GM18951 (cell line): ENCODE measurements around the gene PTPRH.

Experiments used
- POLR2A ChIP-seq: IDR thresholded peaks from 4 replicates; pipeline ENCODE4 v1.6.1; 2011; ENCODE audit warnings: mild to moderate bottlenecking; ENCODE audit not compliant: insufficient read length, insufficient read depth; ENCODE audit errors: extremely low read depth
- in situ Hi-C: fragments of 300-500 bp; cut with MboI; formaldehyde crosslinking; loops from one replicate; pipeline ENCODE4 v1.12.0; 2022; ENCODE audit warnings: low sequenced_read_pairs, mixed read lengths, inconsistent platforms; ENCODE audit not compliant: unreplicated experiment

PTPRH gene

DNA sequence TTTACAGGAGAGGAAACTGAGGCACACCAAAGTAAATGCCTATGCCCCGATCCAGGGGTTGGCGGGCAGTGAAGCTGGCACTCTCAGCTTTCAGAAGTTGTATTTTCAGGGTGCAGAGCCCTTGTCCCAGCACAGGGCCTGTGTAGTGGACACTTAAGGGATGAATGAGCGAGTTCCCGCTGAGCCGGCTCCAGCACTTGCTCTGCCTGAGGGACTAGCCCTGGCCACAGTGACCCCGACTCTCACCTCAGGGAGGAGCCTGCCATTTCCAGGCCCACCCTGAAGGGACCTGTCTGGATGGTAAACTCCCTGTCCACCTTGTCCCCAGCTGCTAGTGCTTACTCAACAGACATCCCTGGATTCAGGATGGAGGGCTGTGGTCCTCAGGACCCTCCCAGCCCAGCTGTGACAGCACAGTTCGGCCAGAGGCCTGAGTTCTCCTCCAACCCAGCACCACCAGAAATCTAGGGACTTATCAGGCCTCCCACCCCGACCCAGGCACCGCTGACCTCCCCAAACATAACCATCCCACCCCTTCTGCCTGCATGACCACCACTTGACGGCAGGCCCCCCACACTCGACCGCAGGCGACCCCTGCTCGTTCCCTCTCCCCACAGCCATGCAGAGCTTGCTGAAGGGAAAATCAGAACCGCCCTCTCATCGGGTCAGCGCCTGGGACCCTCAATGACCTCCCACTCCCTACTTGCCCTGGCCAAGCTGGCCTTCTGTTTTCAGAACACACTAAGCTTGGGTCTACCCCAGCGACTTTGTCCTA is 41.1 kb upstream of the PTPRH start:
- no peak for TF ChIP-seq POLR2A
- in situ Hi-C loops = no loop called here

GRCh38 chr19:55249841-55250240 is 40.5 kb upstream of the PTPRH start:
- in situ Hi-C loops = no loop called here
- TF ChIP-seq POLR2A = no peak

- in situ Hi-C loops = no loop called here
- no peak for TF ChIP-seq POLR2A
Measured at GRCh38 chr19:55248704-55249103, 39.4 kb upstream of the PTPRH start.

GRCh38 chr19:55248166-55248675 is 38.9 kb upstream of the PTPRH start:
- in situ Hi-C loops = no loop called here
- no peak for TF ChIP-seq POLR2A

GRCh38 chr19:55247621-55248099 is 38.4 kb upstream of the PTPRH start:
- in situ Hi-C loops = no loop called here

DNA sequence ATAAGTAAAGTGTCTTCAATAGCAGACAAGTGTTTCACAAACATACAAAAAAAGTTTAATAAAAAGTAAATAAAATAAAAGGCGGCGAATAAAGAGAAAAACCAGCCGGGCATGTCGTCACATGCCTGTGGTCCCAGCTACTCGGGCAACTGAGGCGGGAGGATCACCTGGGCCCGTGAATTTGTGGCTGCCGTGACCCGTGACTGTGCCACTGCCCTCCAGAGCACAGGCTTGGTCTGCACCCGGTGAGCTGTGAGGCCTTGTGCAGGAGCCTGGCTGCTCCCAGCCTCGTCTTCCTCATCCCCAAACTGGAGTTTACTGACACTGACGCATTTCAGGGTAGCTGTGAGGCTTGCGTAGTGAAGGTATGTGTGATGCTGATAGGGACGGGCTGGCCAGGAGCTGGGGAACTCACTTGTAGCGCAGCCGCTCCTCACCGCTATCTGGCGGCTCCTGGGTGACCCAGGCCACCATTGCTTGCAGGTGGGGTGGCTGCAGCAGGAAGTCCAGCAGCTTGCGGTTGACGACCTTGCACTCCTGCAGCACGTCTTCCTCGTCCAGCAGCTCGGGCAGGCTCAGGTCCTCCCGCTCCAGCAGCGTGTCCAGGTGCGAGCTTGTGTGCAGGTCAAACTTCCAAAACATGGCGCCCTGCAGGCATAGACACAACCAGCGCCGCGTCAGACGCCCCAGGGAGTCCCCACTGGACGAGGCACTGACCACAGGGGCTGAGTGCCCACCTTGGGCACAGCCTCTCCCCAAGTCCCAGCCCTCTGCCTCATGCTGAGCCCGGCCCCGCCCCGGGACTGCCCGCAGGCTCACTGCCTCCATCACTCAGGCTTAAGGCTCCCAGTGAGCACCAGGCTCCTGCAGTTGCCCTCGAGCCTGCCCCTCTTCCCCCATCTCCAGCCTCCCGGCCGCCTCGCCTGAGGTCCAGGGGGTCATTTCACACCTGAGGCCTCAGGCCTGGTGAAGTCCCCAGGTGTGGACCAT is 37.5 kb upstream of the PTPRH start:
- no peak for TF ChIP-seq POLR2A
- in situ Hi-C loops = no loop called here

More at GRCh38 chr19:55247621-55248099, 38.4 kb upstream of the PTPRH start:
- TF ChIP-seq POLR2A = no peak

DNA sequence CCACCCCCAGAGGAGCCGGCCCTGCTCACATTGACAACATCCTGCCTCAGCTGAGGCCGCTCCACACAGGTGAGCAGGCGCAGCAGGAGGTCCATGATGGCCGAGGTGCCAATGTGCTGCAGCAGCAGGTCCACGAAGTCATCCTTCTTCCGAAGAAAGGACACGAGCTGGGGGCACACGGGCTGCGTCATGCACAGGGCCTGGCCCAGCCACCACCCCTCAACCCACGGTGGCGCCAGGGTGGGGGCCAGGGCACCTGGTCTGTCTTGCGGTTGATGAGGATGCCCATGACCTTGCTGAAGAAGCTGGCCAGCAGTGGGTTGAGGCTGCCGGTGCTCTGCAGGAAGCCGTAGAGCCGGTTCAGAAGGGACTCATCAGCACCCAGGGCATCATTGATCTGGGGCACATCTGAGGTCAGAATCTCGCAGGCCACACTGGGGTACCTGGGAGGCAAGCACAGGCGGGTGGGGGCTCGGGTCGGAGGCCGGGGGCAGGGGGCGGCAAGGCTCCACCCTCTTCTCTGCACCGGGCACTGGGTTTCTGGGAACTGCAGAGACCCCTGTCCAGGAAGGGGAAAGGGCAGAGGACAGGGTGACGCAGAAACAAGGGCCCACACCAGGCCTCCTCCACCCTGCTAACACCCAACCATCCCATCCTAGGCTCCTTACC is 36.1 kb upstream of the PTPRH start:
- in situ Hi-C loops = no loop called here

GRCh38 chr19:55244004-55244680 is 34.8 kb upstream of the PTPRH start:
- in situ Hi-C loops = no loop called here
- no peak for TF ChIP-seq POLR2A

More for the DNA sequence above, 36.1 kb upstream of the PTPRH start:
- TF ChIP-seq POLR2A = no peak

GRCh38 chr19:55242517-55242916 is 33.2 kb upstream of the PTPRH start:
- in situ Hi-C loops = no loop called here
- no peak for TF ChIP-seq POLR2A

DNA sequence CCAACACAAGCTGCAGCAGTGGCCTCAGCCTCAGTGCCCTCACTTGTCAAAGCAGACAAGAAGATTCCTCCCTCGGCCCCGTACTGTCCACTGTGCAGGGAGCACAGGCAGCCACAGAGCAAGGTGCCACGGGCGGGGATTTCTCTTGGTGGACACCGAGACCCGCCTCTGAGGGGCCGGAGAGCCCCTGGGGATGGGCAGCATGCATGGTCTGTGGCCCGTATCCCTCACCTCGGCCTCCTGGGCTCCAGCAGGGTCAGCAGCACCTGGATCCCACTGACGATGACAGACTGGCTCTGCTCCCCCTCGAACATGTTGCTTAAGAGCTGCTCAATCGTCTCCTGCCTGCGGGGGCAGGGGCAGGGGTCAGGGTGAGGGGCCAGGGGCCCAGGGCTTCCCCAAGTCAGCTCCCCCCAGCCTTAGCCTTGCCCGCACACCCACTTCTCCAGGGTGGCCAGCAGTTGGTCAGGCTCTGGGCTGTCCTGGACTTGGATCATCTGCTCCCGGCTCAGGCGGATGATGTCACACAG is 32.7 kb upstream of the PTPRH start:
- TF ChIP-seq POLR2A = no peak
- in situ Hi-C loops = no loop called here

DNA sequence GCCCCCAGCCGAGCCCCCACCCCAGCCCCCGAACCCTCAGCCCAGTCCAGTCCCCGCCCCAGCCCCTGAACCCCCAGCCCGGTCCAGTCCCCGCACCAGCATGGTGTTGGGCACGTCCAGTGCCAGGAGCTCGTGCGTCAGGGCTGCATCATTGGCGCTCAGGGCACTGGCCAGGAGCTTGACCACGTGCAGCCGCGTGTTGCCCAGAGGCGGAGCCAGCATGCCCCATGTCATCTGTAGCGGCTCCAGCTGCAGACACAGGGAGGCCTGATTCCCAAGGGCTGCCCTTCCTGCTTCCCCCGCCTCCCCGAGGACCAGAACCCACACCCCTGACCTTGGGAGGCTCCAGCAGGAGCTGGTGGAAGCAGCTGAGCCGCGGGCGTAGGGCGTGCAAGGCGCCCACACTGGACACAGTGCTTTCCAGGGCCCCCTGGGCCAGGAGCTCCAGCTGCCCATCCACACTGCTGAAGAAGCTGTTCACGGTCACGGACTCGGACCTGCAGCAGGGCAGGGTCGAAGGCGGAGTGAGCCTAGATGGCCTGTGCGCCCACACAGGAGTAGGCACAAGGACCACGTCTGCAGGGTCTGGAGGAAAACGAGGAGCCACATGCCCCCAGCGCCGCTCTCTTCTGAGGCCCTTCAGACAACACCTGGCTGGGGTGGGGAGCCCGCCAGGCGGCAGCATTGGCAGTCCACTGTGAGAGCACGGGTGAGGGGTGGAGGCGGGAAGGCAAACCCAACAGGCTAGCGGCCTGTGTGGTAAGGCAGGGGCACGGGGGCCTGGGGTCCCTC is 32.0 kb upstream of the PTPRH start:
- no peak for TF ChIP-seq POLR2A
- in situ Hi-C loops = no loop called here
